ENCODE data around the gene LCE7A.

LCE7A gene, protein sequence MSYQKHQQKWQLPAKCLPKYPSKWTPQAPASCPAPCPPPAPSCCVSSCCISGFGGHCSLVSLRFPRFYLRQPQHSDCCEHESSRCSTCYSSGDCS

DNA sequence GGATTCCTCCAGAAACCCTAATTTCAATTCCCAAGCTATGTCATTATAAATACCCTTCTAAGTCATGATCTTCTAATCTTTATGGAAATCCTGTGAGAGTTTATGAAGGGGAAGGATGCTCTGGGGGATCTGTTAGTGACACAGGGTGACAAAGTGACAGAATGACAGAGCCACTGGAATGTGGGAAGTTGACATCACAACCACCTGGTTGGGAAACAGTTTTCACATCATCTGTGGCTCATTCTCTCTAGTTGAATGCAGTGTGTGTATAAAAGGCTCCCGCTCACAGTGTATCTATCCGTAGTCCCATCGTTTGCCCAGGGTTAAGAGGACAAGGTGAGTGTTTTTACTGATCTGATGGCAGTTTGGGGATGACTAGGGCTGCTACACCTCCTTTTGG lies at the start of gene LCE7A:
Gene LCE7A (plus strand): TSS at position 301 of the 400 bp plus-strand sequence. CDS start 702 bp downstream, outside the sequence.
- DNase-seq, result no peak

DNA sequence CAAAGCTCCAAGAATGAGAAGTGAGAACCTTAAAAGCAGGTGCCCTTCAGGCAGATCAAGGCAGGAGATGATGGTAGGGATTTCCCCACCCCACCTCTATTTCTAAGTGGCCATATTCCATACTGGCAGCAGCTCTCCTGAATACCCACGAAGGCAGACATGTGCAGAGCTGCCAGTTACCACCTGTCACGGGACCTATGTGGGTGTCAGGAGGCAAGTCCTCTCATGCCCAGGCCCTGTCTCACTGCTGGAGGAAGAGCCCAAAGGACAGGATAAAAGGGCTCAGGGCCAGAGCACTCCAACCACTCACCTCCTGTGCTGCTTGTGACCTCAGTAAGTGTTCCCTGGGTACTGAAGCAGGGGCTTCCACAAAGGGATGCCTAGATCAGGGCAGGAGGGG lies 48.7 kb upstream of the LCE7A start:
- no peak for DNase-seq

DNA sequence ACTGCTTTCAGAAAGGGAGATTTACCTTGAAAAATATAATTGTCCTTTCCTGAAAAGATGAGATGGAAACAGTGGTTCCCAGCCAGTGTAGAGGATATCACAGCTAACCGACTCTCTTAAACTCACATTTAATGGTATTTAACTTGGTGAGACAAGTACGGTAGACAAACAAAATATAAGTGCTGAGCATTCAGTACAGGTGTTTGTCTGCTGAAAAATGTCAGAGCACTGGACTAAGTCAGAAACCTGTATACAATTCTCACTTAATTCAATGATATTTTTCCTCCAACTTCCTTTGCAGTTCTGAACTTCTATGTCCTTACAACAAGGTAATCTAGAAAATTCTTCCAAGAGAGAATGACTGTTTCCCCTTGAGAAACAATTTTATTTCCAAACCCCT lies 48.1 kb upstream of the LCE7A start, which contains the start of gene LCE1B:
Gene LCE1B (plus strand): TSS at position 301 of the 400 bp plus-strand sequence. CDS start 476 bp downstream, outside the sequence.
- no peak for DNase-seq

DNA sequence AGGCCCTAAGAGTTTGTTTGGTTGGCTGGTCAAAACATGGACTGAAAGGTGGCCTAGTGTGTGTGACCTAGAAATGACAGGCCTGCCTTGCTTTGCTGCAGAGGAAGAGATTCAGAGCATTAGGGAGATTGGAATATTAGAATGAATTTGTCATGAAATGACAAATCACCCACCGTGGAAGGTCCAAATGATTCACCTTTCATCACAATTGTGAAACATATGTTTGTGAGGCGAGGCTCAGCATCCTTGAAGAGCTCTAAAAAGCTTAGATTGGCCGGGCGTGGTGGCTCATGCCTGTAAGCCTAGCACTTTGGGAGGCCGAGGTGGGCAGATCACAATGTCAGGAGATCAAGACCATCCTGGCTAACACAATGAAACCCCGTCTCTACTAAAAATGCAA lies 42.5 kb upstream of the LCE7A start:
- DNase-seq, result no peak

DNA sequence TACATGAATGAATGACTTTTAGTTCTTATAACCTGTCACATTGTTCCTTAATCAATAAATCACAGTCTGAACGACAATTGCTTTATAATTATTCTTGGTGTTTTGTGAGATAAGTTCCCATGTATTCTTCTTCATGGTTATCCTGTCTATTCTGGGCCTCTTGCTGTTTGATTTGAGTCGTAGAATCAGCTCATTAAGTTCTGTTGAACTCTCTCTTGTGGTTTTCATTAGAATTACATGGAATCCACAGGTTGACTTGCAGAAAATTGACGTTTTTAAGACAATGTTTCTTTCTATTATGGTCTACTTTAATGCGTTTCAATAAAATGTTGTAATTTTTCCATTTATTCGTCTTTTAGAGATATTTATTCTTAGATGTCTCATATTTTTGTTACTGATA lies 36.5 kb upstream of the LCE7A start:
- no peak for DNase-seq

DNA sequence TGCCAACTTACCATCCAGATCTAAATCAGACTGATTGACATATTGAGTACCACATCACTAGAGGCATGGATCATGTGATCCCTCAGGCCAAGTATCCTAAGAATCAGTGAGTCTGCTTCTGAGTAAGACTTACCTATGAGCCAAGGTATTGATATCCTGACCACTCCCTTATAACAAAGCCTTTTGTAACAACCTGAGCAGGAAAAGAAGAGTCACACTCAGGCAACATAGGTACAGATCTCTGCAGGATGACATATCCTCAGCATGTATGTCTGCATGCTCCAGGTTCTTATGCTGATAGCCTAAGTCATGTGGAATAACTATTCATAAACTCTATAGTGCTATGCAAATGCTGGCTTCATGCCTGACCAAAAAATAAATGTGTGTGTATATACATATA lies 34.8 kb upstream of the LCE7A start:
- no peak for DNase-seq

DNA sequence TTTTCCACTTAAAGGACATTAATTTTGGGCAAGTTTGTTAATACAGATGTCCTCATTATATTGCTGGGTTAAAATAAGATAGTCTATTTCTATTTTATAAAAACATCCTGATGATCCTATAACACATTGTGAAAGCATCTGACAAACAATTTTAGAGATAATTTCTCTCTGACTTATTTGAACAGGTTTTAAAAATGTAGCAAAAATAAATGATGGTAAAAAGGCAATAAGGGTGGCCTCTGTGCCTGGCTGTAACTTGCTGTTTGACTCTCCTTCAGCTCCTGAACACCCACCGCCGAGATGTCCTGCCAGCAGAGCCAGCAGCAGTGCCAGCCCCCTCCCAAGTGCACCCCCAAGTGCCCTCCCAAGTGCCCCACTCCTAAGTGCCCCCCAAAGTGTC lies 32.6 kb upstream of the LCE7A start, which contains the start of gene LCE1A:
Gene LCE1A (plus strand): TSS at position 301 of the 400 bp plus-strand sequence. CDS start 0 bp downstream, at position 301.
- DNase-seq, result no peak

DNA sequence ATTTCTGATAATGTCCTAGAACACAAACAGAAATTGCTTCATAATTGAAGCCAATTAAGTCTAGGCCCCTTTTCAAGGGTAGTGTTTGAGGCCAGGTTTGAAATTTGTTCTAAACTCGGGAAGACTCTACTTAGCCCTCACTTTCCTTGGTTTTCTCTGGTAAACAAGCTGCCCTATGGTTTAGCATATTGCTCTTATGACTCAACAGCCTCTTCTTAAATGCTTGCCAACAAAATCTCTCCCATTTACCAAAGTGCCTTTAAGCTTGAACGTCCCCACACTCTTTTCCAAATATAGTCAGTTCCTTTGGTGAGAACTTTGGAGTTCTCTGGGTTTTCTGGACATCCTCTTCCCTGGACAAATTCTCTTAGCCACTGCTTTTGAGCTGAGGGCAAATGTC lies 22.9 kb upstream of the LCE7A start:
- DNase-seq, result no peak

DNA sequence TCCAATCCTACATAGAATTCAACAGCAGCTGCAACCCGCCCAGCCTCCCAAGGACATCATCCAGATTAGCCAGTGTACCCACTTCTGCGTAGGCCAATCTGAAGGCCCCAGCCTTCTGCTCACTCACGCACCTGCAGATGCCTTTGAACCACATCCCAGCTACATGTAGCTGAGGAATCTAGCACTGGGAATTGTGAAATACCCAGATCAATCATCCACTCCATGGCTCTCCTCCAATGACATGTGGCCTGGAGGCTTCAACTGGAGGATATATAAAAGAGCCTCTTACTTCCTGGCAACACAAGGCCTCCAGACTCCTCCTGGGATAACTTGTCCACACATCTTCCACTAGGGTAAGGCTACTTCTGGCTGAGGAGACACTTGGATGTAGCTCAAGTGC lies 17.2 kb upstream of the LCE7A start, which contains the start of gene LCE6A:
Gene LCE6A (plus strand): TSS at position 301 of the 400 bp plus-strand sequence. CDS start 665 bp downstream, outside the sequence.
- DNase-seq, result no peak

DNA sequence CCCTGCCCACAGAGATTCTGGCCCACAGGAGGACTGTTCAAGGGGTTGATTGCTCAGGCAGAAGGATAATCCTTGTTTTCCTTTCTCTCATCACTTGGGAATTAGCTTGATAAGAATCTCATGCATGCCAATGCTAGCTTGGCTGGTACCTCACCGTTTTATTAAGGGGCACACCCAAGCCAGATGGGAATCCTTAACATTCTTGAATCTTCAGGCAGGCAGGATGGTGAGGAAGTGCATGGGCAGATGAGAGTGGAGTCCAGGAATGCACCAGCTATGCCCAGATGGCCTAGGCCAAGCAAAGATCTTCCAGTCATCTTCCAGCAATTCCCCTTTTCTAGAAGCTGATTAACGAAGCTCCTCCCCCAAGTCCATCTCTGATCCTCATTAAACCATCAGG lies 4.1 kb upstream of the LCE7A start:
- no peak for DNase-seq

DNA sequence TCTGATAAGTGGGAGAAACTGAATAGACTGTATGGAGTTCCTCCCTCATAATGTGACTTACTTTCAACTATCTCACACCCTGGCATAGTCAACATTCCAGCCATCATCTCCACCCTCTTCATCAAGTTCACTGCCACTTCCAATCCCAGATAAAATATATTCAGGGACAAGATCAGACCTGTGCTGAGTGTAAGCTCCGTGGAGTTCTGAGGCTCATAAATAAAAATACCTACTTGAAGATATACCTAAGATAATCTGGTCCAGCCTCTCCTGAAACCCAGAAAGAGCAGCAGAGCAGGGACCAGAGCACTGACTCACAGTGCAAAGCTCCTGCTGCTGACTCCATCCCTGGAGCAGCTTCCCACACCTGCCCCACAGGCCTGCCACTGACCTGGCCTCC lies 1.7 kb upstream of the LCE7A start:
- DNase-seq, result no peak

DNA sequence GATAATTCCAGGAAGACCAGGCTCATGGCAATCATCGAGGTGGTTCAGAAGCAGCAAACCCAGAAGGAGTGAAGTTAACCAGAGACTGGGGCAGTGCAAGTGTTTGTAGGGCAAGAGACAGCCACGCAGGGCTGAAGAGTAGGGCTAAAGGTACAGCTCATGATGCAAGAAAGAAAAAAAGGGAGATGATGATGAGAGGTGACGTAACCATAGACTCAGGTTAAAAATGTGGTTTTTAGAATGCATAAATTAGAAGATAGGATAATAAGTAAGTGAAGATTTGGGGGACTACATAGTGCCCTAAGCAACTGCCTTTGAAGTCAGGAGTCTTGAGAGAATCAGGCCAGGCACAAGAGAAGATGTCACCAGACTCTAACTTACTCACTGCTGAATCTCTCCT lies 333 bp downstream of the LCE7A start:
- no peak for DNase-seq

DNA sequence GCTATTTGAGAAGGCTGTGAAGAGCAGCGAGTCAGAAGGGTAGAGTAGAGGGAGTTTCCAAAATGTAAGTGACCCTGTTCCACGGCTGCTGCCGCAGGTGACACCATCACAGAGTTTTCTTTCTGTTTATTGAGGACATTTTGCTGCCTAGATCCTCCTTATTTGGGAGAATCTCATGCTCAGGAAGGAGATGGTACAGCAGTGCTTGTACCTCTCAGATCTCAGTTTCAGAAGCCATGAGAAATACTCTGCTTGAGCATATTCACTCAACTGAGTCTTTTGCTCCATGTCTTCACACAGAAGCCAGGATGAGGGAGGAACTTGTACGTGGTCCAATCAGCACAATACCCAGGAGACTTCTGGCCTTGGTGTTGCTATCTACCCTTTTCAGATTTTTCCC lies 1.6 kb downstream of the LCE7A start:
- DNase-seq, result no peak

DNA sequence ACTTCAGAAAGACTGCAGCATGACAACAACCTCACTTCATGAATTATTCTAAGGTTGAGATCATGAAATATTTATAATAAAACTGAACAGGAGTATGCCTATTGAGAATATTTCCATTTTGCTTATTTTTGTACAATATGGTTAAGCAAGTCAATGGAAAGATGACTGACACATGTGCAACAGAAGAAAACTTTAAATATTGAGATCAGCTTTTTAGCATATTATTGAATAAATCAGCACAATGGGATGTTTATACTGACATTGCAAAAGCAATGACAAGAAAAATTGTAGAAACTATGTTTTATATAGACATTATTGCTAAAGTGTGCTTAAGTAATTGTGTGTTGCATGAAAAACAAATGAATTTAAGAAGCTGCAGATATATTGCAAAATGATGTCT lies 4.6 kb downstream of the LCE7A start:
- DNase-seq, result no peak

DNA sequence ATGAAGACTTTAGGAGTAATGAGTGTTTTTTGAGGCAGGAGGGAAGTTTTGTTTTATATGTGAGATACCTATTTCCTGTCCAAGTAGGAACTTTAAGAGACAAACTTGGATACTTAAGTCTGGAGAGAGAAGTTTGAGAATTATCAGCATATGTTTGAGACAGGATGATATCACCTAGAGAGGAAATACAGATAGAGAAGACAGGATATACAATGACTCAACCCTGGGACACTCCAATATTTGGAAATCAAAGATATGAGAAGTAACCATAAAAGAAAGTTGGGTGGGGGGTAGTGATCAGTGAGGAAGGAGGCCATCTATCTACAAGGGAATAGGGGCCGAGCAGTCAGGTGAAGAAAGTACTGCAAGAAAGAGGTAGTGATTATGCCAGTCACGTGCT lies 6.5 kb downstream of the LCE7A start:
- no peak for DNase-seq

DNA sequence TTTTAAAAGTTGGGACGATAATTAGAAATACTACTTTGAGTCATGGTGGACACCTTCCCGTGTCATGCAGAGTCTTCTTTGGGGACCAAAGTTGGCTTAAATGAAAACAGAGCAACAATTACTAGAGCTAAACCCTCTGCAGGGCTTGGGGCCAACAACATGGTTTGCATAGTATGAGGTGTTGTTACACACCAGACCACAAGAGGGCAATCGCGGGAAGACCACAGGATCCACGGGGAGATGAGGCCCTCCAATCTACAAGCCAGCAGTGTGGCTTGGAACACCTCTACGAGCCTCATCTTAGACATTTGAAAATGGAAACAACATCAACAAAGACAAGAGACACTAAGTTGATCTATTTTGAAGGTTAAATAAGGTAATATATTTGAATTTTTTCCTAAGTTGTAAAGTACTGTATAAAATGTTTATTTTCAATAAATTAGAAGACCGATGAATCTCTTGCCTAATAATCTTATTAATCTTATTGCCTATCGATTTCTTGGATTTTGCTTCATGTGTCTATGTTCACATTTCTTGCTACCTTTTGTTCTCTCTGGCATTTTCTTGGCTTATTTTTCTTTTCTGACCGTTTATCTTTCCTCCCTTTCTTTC lies 10.1 kb downstream of the LCE7A start:
- peak in 3 of 6 experiments; percentile 14 to 46 (median 15) for DNase-seq

DNA sequence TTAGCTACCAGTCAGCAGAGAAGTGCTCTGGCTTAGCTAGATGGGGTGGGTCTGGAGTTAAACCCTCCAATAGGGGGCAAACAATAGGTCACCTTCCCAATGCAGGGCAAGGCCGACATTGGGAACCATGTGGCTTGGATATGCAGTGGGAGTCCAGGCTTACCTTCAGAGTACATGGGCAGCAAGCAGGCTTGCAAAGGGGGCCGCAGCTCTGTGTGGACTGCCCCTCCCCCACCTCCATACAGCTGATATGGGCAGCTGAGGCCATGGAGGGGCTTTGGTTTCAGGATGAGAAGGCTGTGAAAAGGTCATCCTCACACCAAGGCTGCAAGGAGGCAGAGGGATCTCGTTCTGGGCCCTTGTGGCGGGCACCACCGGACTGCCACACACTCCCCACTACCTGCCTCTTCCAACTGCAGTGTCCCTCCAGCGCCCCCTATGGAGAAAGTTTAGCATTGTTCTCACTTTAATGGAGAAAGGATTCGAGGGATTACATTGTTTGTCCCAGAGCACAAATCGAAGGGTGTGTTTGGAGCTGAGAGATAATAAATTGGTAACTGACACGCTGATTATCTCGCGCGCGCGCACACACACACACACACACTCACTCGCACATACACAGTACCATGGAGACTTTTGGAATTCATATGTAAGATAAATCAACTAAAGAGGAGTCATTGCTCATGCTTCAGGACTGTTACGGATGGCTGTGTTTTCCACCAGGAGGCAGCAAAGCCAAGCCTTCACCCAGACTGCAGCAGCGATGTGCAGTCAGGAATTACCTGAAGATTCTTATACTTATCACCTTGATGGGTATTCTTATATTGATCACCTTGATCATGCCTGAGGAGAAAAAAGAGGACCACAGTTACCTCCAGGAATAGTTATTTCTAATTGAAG lies 11.3 kb downstream of the LCE7A start:
- no peak for DNase-seq

DNA sequence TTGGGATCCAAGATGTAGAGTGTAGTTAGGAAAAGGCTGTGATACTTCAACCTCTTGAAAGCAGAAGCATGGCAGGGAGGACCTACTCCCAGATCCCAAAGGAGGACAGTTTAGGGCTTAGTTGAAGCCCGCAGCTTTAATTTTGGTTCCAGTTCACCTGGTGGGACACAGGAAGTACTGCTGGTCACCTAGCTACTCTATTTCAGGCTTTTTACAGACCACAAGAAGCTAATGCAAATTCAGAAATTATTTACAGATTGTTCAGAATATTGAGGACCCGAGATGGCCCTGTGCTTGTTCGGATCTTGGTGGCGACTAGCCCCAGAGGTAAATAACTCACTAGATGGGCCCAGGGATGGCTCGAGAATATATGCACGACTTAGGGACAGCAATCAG lies 11.9 kb downstream of the LCE7A start:
- DNase-seq, result no peak

DNA sequence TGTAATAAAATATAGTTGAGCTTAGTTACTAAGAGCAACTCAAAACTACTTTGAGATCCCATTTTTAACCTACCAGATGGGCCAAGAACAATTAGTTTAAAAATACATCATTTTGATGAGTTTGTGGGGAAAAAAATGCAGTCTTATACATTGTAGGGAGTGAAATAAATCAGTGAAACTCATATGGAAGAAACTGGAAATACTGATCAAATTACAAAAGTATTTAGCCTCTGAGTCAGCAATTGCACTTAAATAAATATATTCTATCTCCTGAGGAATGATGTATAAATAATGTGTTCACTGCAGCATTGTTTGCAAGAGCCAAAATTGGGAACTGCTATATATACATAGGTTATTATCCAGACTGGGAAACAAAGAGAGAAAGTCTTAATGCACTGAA lies 13.7 kb downstream of the LCE7A start:
- no peak for DNase-seq

DNA sequence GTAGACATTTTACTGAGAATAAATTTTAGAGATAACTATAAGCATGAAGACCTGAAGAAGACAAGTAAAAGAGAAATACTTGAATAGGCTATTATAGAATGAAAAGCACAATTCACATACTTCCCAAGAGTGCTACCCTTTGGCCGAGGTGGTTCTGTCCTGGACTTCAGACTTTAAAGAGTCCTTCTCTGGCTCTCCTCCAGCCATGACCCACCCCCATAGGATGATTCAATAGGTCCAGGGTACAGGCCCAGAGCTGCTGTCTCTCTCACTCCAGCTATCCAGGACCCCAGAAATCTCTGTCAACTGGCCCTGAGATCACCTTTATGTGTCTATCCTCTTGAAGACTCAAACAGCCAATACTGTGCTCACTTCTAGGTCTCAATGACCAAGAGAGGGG lies 17.0 kb downstream of the LCE7A start:
- DNase-seq, result no peak

DNA sequence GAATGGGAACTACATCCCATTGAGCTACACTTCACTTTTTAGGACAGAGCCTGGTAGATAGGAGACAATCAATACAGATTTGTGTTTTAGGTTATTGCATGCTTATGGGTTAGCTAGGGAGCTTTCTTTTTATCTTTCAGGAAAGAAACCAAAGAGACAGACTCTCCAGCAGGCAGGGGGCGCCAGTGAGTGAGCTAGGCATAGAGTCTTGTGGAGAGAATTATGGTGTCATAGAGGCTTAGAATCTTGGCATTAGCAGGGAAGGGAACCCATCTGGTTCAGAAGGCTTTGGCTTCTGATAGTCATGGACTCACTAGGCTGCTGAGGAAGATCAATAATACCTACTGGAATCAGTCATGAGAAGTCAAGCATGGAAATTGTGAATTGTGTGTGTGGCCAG lies 18.2 kb downstream of the LCE7A start, which contains the start of gene SMCP:
Gene SMCP (plus strand): TSS at position 281 of the 400 bp plus-strand sequence. CDS start 6,101 bp downstream, outside the sequence.
- DNase-seq, result no peak

DNA sequence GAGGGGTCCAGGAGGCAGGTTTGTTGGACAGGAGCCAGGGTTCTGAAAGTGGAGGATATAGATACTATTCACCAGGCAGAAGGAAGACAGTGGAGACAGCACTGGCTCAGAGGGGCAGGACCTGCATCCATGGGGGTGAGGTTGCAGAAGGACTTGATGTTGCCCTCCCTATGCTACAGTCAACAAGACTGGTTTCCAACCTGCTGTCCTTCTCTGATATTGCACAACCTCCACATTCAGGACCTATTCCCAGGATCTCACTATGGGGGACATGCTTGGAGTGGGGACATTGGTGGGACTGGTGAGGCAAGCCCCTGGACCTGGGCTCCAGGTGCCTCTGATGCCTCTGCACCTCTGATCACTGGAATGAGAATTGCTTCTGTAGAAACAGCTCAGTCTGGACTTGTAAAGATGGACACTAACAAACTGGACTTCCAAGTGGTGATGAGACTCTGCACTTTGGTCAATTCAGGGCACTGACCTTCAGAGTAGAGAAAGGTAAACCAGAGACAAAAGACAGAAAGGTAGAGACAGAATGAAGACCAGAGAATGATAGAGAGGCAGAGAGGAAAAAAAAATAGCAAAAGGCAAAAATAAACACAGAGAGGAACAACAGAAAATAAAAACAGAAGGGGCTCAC lies 19.9 kb downstream of the LCE7A start:
- no peak for DNase-seq

DNA sequence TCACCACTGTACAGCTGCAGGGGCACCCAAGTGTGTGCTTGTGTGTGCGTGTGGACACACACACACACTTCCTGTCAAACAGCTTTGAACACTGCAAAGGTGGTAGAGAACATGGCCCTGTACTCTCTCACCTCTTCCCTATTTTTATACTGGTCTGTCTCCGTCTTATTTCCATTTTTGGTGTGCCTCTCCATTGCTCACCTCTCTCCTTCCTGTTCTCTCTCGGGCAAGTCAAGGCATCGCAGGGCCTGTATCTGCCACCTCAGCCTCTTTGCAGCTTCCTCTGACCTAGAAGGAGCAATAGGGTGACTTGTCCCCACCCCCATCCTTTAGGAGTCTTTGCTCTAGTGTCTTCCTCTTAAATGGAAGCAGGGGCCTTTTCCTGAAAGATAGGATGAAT lies 20.5 kb downstream of the LCE7A start:
- DNase-seq, result no peak

All from stimulated activated naive CD4-positive, alpha-beta T cell (primary cell).